HCT116 (cell line): Measurements from ENCODE around the gene GPR52. TPM values are rescaled to one million over a fixed set of nuclear protein-coding genes. Genes with fewer than 3 reads are reported as not detected.

ENCODE experiments used
- ATAC-seq: fragments of 200-7000 bp; cut with Tn5 transposase; 2 replicates; pipeline ENCODE4 v1.9.1; 2020; ENCODE audit warnings: mild to moderate bottlenecking, moderate library complexity
- Bru-seq: library from RNA; stranded (reverse); fragments of 400-500 nt; gene quantifications from one replicate; lab custom pipeline; 2021; lab: Mats Ljungman, UMichigan
- BruChase-seq, 2 experiments: library from RNA; stranded (reverse); fragments of 400-500 nt; gene quantifications; one replicate each; lab custom pipeline; 2021; lab: Mats Ljungman, UMichigan
- BruUV-seq: library from RNA; stranded (reverse); fragments of 400-500 nt; replicated peaks from 2 replicates; lab custom pipeline; 2021; lab: Mats Ljungman, UMichigan
- CTCF ChIA-PET: fragments of 300-600 bp; sonication (Branson Sonifier 250); formaldehyde crosslinking; loops from one replicate; lab custom pipeline; 2021; ENCODE audit warnings: antibody characterized with exemption; lab: Charles Lee
- POLR2A ChIA-PET: fragments of 300-600, 350-600 bp; sonication (Branson Sonifier 250); formaldehyde crosslinking; loops from one replicate; lab custom pipeline; 2021; ENCODE audit warnings: antibody characterized with exemption; lab: Charles Lee
- RAD21 ChIA-PET, 2 experiments: fragments of 300-600 bp; sonication (Branson Sonifier 250); formaldehyde crosslinking; loops; one replicate each; lab custom pipeline; 2023; ENCODE audit warnings: low total read pairs in 2 of 2; ENCODE audit not compliant: uncharacterized antibody in 2 of 2, unreplicated experiment in 2 of 2, low non-redundant PET in 1 of 2; lab: Charles Lee
- DNase-seq: peaks from one replicate; pipeline ENCODE4 v3.0.0-alpha.2; 2010; ENCODE audit warnings: low read depth, low spot score
- H2AFZ ChIP-seq: fragments of 200-600 bp; shearing (Covaris generic), sonication (generic); 2 replicates; pipeline ENCODE4 v1.6.1; 2017; ENCODE audit warnings: low read depth, mixed run types, mixed read lengths, antibody characterized with exemption, low read length; ENCODE audit not compliant: poor library complexity, severe bottlenecking
- H3K27ac ChIP-seq: 2 replicates; pipeline ENCODE4 v1.5.1; 2012; ENCODE audit warnings: low read depth, low read length
- H3K27me3 ChIP-seq: fragments of 200-600 bp; sonication (generic); 2 replicates; pipeline ENCODE4 v1.6.1; 2016; ENCODE audit warnings: mixed run types, low read length, mixed read lengths; ENCODE audit not compliant: insufficient read depth
- H3K36me3 ChIP-seq, 2 experiments: fragments of 200-500 bp in 1 of 2; fragments of 200-600 bp in 1 of 2; sonication (Bioruptor generic) in 1 of 2; sonication (generic) in 1 of 2; 2 replicates each; pipeline versions ENCODE4 v1.5.1 to v1.6.1; 2014 to 2016; ENCODE audit warnings: low read length in 2 of 2, inconsistent platforms in 1 of 2, mixed read lengths in 1 of 2, mixed run types in 1 of 2; ENCODE audit not compliant: insufficient read depth in 2 of 2, control insufficient read depth in 1 of 2
- H3K4me1 ChIP-seq, 2 experiments: fragments of 200-600 bp in 1 of 2; sonication (generic) in 1 of 2; 2 replicates each; pipeline versions ENCODE4 v1.5.1 to v1.6.1; 2012 to 2017; ENCODE audit warnings: low read length in 2 of 2, inconsistent platforms in 1 of 2, mild to moderate bottlenecking in 1 of 2, mixed read lengths in 1 of 2, mixed run types in 1 of 2, moderate library complexity in 1 of 2; ENCODE audit not compliant: insufficient read depth in 2 of 2, control insufficient read depth in 1 of 2
- H3K4me2 ChIP-seq: fragments of 200-600 bp; sonication (generic); 2 replicates; pipeline ENCODE4 v1.6.1; 2017; ENCODE audit warnings: mixed run types, low read length, mixed read lengths
- H3K4me3 ChIP-seq, 2 experiments: fragments of 200-600 bp in 1 of 2; sonication (generic) in 1 of 2; replicated peaks in 1 of 2; 2 replicates each; pipeline ENCODE4 v1.5.1; 2011 to 2016; ENCODE audit warnings: low read length in 2 of 2, control low read depth in 1 of 2, low read depth in 1 of 2, mild to moderate bottlenecking in 1 of 2, mixed read lengths in 1 of 2, mixed run types in 1 of 2
- H3K79me2 ChIP-seq: fragments of 200-600 bp; sonication (generic); 2 replicates; pipeline ENCODE4 v1.6.1; 2017; ENCODE audit warnings: mild to moderate bottlenecking, mixed run types, low read length, moderate library complexity, mixed read lengths; ENCODE audit not compliant: insufficient read depth
- H3K9ac ChIP-seq: fragments of 200-600 bp; sonication (generic); 2 replicates; pipeline ENCODE4 v1.6.1; 2016; ENCODE audit warnings: low read length, mixed read lengths
- H3K9me2 ChIP-seq: fragments of 200-600 bp; sonication (generic), shearing (Covaris generic); 2 replicates; pipeline ENCODE4 v1.6.1; 2017; ENCODE audit warnings: mixed run types, mild to moderate bottlenecking, moderate library complexity; ENCODE audit not compliant: insufficient read depth
- H3K9me3 ChIP-seq, 2 experiments: fragments of 200-500 bp in 1 of 2; fragments of 200-600 bp in 1 of 2; sonication (Bioruptor generic) in 1 of 2; sonication (generic) in 1 of 2; 2 replicates each; pipeline ENCODE4 v1.6.1; 2014 to 2017; ENCODE audit warnings: low read length in 2 of 2, mixed read lengths in 2 of 2, inconsistent platforms in 1 of 2, low read depth in 1 of 2, mild to moderate bottlenecking in 1 of 2, mixed run types in 1 of 2, moderate library complexity in 1 of 2; ENCODE audit not compliant: control insufficient read depth in 1 of 2, insufficient read depth in 1 of 2
- H4K20me1 ChIP-seq: fragments of 200-600 bp; sonication (generic), shearing (Covaris generic); 2 replicates; pipeline ENCODE4 v1.6.1; 2017; ENCODE audit warnings: mixed run types, mild to moderate bottlenecking, moderate library complexity; ENCODE audit not compliant: insufficient read depth
- ATF3 ChIP-seq: IDR thresholded peaks from 2 replicates; pipeline ENCODE4 v1.6.1; 2012
- CBX3 ChIP-seq: IDR thresholded peaks from 2 replicates; pipeline ENCODE4 v1.6.1; 2012; ENCODE audit warnings: low read depth
- CTCF ChIP-seq, 3 experiments: fragments of 200-600 bp in 1 of 3; sonication (generic) in 1 of 3; IDR thresholded peaks in 2 of 3; conservative IDR thresholded peaks in 1 of 3; 2 replicates each; pipeline ENCODE4 v1.5.1; 2012 to 2017; ENCODE audit warnings: low read depth in 2 of 3, low read length in 2 of 3, antibody characterized with exemption in 1 of 3, borderline replicate concordance in 1 of 3, control low read depth in 1 of 3, mild to moderate bottlenecking in 1 of 3, mixed read lengths in 1 of 3, mixed run types in 1 of 3, moderate library complexity in 1 of 3; ENCODE audit not compliant: insufficient read depth in 1 of 3
- EGR1 ChIP-seq: IDR thresholded peaks from 2 replicates; pipeline ENCODE4 v1.6.1; 2012; ENCODE audit warnings: low read depth
- ELF1 ChIP-seq: IDR thresholded peaks from 2 replicates; pipeline ENCODE4 v1.6.1; 2012; ENCODE audit warnings: low read depth, borderline replicate concordance
- EZH2 ChIP-seq: fragments of 200-600 bp; sonication (generic); IDR thresholded peaks from 2 replicates; pipeline ENCODE4 v1.6.1; 2017; ENCODE audit warnings: antibody characterized with exemption, mixed run types
- EZH2phosphoT487 ChIP-seq: fragments of 200-600 bp; IDR thresholded peaks from 2 replicates; pipeline ENCODE4 v1.6.1; 2018; ENCODE audit warnings: antibody characterized with exemption, borderline replicate concordance
- FOSL1 ChIP-seq: IDR thresholded peaks from 2 replicates; pipeline ENCODE4 v1.6.1; 2012; ENCODE audit warnings: low read depth
- JUND ChIP-seq: IDR thresholded peaks from 2 replicates; pipeline ENCODE4 v1.6.1; 2012
- POLR2A ChIP-seq: IDR thresholded peaks from 2 replicates; pipeline ENCODE4 v1.7.0; 2011; ENCODE audit warnings: borderline replicate concordance; ENCODE audit not compliant: insufficient read depth, insufficient read length; ENCODE audit errors: extremely low read depth
- SIN3A ChIP-seq: IDR thresholded peaks from 2 replicates; pipeline ENCODE4 v1.6.1; 2012; ENCODE audit warnings: low read depth
- TCF7L2 ChIP-seq: IDR thresholded peaks from 2 replicates; pipeline ENCODE4 v1.7.0; 2011; ENCODE audit warnings: borderline replicate concordance, inconsistent platforms; ENCODE audit not compliant: insufficient read depth, insufficient read length; ENCODE audit errors: extremely low read depth
- YY1 ChIP-seq: IDR thresholded peaks from 2 replicates; pipeline ENCODE4 v1.6.1; 2011; ENCODE audit warnings: low read length, low read depth, moderate library complexity, mild to moderate bottlenecking; ENCODE audit not compliant: insufficient replicate concordance; ENCODE audit errors: extremely low read depth
- intact Hi-C: fragments of 100-400 bp; cut with micrococcal nuclease; formaldehyde crosslinking; loops from 2 replicates; pipeline ENCODE4 v1.10.0; 2022
- long read RNA-seq: library from polyadenylated mRNA; unstranded; transcript quantifications from one replicate; pipeline ENCODE4 v2.0.0, GENCODE V29; 2021; ENCODE audit not compliant: unreplicated experiment
- polyA plus RNA-seq: library from polyadenylated mRNA; unstranded; fragments of >200 nt; gene quantifications from 2 replicates; pipeline ENCODE4 v1.2.1, GENCODE V29; 2012; ENCODE audit warnings: missing spikeins
- total RNA-seq: library from RNA; stranded (reverse); gene quantifications from one replicate; pipeline ENCODE4 v1.2.1, GENCODE V29; 2021; ENCODE audit not compliant: unreplicated experiment
- TF ChIP-seq, protein P1 (sequence below): IDR thresholded peaks from 2 replicates; pipeline ENCODE4 v1.6.1; 2011; ENCODE audit warnings: mild to moderate bottlenecking, low read length, moderate library complexity; ENCODE audit not compliant: insufficient replicate concordance; ENCODE audit errors: extremely low read depth
- TF ChIP-seq, protein P2 (sequence below): IDR thresholded peaks from 2 replicates; pipeline ENCODE4 v1.6.1; 2012

Gene GPR52
- 0.34 TPM for total RNA-seq
- polyA plus RNA-seq: not detected in 2 replicates
- percentile 66 among the genes with signal in this experiment for Bru-seq, nascent RNA
- BruChase-seq, experiment 1, labeled RNA remaining after a 6-hour chase: percentile 56 among the genes with signal in this experiment
- BruChase-seq, experiment 2, labeled RNA remaining after a 2-hour chase: percentile 71 among the genes with signal in this experiment
- long read RNA-seq: 0 reads

DNA sequence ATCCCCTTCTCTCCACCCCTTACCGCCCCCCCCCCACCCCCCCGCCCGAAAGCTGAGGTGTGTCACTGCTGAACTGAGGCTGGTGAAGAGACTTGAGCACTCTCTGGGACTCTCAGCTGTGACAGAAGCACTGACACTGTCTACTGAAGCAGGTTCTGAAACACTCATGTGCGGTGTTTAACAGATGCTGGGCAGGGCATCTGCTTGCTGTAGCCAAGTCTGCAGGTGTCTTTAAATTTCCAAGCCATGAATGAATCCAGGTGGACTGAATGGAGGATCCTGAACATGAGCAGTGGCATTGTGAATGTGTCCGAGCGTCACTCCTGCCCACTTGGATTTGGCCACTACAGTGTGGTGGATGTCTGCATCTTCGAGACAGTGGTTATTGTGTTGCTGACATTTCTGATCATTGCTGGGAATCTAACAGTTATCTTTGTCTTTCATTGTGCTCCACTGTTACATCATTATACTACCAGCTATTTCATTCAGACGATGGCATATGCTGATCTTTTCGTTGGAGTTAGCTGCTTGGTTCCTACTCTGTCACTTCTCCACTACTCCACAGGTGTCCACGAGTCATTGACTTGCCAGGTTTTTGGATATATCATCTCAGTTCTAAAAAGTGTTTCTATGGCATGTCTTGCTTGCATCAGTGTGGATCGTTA is at the start of gene GPR52:
TSS of gene GPR52 (plus strand) at position 99 of the 665 bp plus-strand sequence. CDS start at position 247, 148 bp downstream.
- no peak for DNase-seq
- H3K27me3 ChIP-seq: no peaks in the 10 kb centered on the region
- no peak within 1 kb of the TSS for H2AFZ ChIP-seq
- CTCF ChIA-PET: no interaction called here
- no peaks in the 10 kb centered on the region for H4K20me1 ChIP-seq
- intact Hi-C loops: no loop called here
- H3K9me2 ChIP-seq: no peaks in the 10 kb centered on the region
- no peak for TF ChIP-seq YY1
- TF ChIP-seq, protein P1, sequence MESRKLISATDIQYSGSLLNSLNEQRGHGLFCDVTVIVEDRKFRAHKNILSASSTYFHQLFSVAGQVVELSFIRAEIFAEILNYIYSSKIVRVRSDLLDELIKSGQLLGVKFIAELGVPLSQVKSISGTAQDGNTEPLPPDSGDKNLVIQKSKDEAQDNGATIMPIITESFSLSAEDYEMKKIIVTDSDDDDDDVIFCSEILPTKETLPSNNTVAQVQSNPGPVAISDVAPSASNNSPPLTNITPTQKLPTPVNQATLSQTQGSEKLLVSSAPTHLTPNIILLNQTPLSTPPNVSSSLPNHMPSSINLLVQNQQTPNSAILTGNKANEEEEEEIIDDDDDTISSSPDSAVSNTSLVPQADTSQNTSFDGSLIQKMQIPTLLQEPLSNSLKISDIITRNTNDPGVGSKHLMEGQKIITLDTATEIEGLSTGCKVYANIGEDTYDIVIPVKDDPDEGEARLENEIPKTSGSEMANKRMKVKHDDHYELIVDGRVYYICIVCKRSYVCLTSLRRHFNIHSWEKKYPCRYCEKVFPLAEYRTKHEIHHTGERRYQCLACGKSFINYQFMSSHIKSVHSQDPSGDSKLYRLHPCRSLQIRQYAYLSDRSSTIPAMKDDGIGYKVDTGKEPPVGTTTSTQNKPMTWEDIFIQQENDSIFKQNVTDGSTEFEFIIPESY: no peak
- no peak for TF ChIP-seq EZH2phosphoT487
- TF ChIP-seq FOSL1: no peak
- no peak for TF ChIP-seq SIN3A
- no peak for TF ChIP-seq EZH2
- no peak for TF ChIP-seq CBX3
- TF ChIP-seq, protein P2, sequence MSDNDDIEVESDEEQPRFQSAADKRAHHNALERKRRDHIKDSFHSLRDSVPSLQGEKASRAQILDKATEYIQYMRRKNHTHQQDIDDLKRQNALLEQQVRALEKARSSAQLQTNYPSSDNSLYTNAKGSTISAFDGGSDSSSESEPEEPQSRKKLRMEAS: no peak
- TF ChIP-seq EGR1: no peak
- no peak for TF ChIP-seq JUND
- TF ChIP-seq ELF1: no peak
- no peak for TF ChIP-seq POLR2A
- no peak for TF ChIP-seq CTCF (IDR thresholded peaks at IDR 0.05 in 2 of 3, conservative IDR thresholded peaks at IDR 0.05 in 1 of 3; ENCODE audit: borderline replicate concordance in 1 of 3, insufficient read depth in 1 of 3, low read depth in 2 of 3, low read length in 2 of 3)
- no peak for TF ChIP-seq ATF3
- no peak for TF ChIP-seq TCF7L2
- TF ChIP-seq, all 23 proteins: peak for 0
- H3K79me2 ChIP-seq: no peaks in the 10 kb centered on the region
- POLR2A ChIA-PET: no interaction called here
- H3K27ac ChIP-seq: no peak within 1 kb of the TSS
- no peaks in the 10 kb centered on the region for H3K4me1 ChIP-seq
- no peak within 1 kb of the TSS for H3K4me2 ChIP-seq
- no peaks in the 10 kb centered on the region for H3K9me3 ChIP-seq
- RAD21 ChIA-PET: no interaction called here
- BruUV-seq: no TSS peak
- ATAC-seq: no peak
- H3K36me3 ChIP-seq: no peaks in the 10 kb centered on the region
- no peak within 1 kb of the TSS for H3K9ac ChIP-seq
- no peak within 1 kb of the TSS for H3K4me3 ChIP-seq
